ENCODE data around the gene HAS3.
A peak's percentile ranks its signal among the peaks of the same experiment; 100 is the strongest.
"Not testable (repeated sequence)": the region's sequence is repeated elsewhere in the genome, so short reads cannot be mapped to it uniquely, and the experiment has no call there.

The HAS3 gene

DNA sequence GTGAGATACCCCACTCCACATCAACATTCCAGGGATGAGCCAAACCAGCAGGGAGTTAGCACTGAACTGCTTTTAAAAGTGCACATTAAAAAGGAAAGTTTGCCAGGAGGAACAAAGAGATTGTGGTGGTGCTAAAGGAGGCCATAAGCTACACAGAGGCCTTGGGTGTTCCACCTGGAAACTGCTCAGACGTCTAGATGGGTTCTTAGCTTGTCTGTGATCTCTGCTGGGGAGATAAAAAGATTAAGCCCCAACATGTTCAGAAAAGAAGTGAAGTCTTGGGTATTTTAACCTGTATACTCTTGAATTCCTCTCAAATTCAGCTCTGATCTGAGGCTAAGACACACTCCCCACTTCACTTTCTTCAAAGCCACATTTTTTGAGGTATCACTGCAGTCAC is 10.4 kb downstream of the HAS3 start:
- no peak for DNase-seq (ENCODE audit: insufficient read length, low spot score)
- no peak for FAIRE-seq

GRCh38 chr16:69116256-69116875 is 10.9 kb downstream of the HAS3 start:
- FAIRE-seq (no peak), DNase-seq (ENCODE audit: insufficient read length, low spot score) (no peak)

DNA sequence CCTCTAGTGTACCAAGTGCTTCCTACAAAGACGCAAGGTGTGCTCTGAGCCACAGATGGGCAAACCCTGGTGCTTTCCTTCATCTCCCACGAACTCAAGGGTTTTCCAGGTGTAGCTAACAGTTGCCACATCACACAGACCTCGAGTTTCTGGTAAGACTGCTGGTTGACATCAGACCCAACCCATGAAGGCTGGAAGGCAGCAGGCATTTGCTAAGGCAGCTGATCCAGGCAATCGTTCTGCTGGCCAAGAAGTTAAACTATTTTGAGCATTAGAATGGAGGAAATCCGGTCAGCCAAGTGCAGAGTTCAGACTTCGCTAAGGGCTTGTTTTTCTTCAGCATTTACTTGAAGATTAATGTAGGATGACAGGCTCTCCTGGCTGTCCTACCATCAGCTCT is 11.5 kb downstream of the HAS3 start:
- FAIRE-seq (no peak), DNase-seq (ENCODE audit: insufficient read length, low spot score) (no peak)

DNA sequence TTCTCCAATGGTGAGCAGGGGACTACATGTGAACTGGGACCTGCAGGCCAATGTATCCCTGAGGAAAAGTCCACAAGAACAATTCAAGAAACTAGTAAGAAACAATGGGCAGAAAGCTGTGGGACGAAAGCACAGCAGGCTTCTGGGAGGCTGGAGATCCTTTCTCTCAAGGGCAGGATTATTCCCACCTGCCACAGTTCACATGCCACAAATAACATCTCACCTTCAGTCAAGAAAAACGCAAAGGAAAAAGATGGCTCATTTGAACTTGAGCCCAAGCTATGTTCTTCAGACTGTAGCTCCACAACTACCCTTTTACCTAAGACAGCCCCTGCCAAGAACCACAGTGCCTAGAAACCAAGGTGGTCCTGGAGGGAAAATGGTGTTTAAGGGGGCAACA is 13.0 kb downstream of the HAS3 start:
- no peak for DNase-seq (ENCODE audit: insufficient read length, low spot score)
- no peak for FAIRE-seq

DNA sequence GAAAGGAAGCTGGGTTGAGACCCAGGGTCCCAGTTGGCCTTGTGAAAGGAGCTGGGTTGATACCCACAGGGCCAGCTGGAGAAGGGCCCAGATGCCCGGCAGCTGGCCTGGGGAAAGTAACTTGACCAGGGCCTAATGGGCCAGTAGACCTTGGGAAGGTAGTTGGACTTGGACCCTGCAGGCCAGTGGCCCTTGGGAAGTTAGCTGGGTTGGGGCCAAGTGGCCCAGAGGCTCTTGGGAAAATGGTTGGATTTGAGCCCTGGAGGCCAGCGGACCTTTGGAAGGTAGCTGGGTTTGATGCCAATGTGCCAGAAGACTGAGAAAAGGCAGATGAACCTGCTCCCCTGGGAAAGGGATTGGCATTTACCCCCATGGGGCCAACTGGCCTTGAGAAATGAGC is 13.5 kb downstream of the HAS3 start:
- no peak for DNase-seq (ENCODE audit: insufficient read length, low spot score)
- FAIRE-seq = no peak

DNA sequence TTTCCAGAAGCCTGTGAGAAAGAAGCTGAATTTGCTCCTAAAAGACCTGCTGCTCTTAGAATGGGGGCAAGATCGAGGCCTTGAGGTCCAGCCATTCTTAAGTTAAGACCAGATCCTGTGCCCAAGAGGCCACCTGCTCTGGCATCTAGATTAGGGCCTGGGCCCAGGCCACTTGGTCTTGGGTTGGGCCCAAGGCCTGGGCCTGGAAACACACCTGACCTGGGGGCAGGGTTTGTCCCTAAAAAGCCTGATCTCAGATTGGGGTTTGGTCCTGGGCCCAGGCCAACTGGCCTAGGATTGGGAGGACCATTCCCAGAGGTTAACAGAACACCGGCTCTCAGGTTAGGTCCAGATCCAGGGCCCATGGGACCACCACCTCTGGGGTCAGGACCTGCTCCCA is 14.1 kb downstream of the HAS3 start:
- FAIRE-seq = no peak
- DNase-seq (ENCODE audit: insufficient read length, low spot score) = no peak

GRCh38 chr16:69120096-69120664 is 14.7 kb downstream of the HAS3 start:
- DNase-seq (ENCODE audit: insufficient read length, low spot score) (no peak), FAIRE-seq (no peak)

- no peak for DNase-seq (ENCODE audit: insufficient read length, low spot score)
- FAIRE-seq = peak; percentile 72
Measured at GRCh38 chr16:69123910-69124309, 18.5 kb downstream of the HAS3 start.

DNA sequence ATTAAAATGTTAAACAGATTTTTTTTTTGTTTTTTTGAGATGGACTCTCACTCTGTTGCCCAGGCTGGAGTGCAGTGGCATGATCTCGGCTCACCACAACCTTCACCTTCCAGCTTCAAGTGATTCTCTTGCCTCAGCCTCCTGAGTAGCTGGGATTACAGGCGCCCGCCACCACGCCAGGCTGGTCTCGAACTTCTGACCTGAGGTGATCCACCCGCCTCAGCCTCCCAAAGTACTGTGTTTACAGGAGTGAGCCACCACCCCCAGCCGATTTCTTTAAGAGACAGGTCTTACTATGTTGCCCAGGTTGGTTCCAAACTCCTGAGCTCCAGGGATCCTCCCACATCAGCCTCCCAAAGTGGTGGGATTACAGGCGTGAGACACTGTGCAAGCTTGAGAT is 19.0 kb downstream of the HAS3 start:
- not testable (repeated sequence) for FAIRE-seq; DNase-seq (ENCODE audit: insufficient read length, low spot score)

GRCh38 chr16:69124961-69125360 is 19.5 kb downstream of the HAS3 start:
- FAIRE-seq; DNase-seq (ENCODE audit: insufficient read length, low spot score): not testable (repeated sequence)

DNA sequence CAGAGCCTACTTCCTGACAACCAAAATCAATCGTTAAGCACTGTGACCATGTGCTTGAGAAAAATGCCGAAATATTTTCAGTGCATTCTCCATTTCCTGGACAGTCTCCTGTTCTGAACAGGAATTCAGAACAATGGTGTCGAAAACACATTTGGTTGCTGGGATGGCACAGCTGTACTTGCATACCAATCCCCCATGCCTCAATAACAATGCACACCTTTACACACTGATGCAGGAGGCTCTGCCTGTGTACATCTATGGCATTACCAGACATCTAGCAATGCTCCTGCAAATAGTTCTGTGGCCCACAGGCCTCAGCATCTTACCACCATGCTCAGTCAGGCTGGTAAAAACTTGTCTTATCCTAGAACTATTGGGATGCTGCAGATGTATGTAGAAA is 20.8 kb downstream of the HAS3 start:
- FAIRE-seq = no peak
- DNase-seq (ENCODE audit: insufficient read length, low spot score) = no peak

- FAIRE-seq; DNase-seq (ENCODE audit: insufficient read length, low spot score): not testable (repeated sequence)
Measured at GRCh38 chr16:69126801-69127200, 21.3 kb downstream of the HAS3 start.

GRCh38 chr16:69127966-69128510 is 22.6 kb downstream of the HAS3 start:
- DNase-seq (ENCODE audit: insufficient read length, low spot score) = no peak
- no peak for FAIRE-seq

GRCh38 chr16:69130461-69130860 is 25.0 kb downstream of the HAS3 start:
- no peak for FAIRE-seq

GRCh38 chr16:69131167-69131838 is 25.9 kb downstream of the HAS3 start:
- FAIRE-seq (no peak), DNase-seq (ENCODE audit: insufficient read length, low spot score) (peak; percentile 31)

More at GRCh38 chr16:69130461-69130860, 25.0 kb downstream of the HAS3 start:
- no peak for DNase-seq (ENCODE audit: insufficient read length, low spot score)

GRCh38 chr16:69131839-69132423 is 26.5 kb downstream of the HAS3 start:
- FAIRE-seq (no peak), DNase-seq (ENCODE audit: insufficient read length, low spot score) (peak; percentile 83)

DNA sequence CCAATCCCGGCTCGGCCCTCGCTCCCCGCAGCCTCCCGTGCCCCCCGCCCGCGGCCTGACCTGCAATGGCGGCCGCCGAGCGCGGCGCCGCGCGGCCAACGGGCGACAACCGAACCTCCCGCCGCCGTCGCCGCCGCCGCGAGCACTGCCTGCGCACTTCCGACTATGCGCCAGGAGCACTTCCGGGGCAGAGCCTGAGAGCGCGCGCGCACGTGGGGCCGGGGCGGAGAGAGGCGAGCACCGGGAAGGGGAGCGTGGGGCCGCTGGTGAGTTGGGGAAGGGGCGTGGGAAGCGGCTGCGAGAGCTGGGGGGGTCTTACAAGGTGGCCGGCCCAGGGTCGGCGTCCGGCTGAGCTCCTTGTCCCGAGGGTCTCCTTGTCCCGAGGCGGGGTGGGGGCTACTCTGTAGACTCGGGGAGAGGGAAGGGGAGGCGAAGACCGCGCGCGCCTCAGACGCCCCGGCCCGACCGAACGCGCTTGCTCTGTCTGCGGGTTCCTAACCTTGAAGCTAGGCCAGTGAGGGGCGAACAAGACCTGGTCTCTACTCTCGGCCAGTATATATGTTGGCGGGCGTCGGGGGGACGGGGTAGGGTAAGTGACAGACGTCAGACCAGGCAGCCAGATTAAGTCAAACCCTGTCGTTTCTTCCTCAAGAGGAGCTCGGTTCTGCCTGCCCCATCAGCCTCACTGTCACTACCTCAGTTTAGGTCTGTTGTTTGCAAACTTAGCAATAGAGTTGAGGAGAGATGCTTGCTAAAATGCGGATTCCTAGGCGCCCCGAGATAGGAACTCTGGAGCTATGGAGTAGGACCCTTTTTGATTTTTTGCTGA is 27.2 kb downstream of the HAS3 start, which contains the start of the genes CHTF8 and UTP4:
CHTF8 (minus strand) TSS at position 165 of the 829 bp plus-strand sequence. CDS start 11,130 bp downstream, outside the sequence.
UTP4 (plus strand) TSS at position 226 of the 829 bp plus-strand sequence. CDS start 811 bp downstream, outside the sequence.
- FAIRE-seq (peak; percentile 37), DNase-seq (ENCODE audit: insufficient read length, low spot score) (peak; percentile 81)

DNA sequence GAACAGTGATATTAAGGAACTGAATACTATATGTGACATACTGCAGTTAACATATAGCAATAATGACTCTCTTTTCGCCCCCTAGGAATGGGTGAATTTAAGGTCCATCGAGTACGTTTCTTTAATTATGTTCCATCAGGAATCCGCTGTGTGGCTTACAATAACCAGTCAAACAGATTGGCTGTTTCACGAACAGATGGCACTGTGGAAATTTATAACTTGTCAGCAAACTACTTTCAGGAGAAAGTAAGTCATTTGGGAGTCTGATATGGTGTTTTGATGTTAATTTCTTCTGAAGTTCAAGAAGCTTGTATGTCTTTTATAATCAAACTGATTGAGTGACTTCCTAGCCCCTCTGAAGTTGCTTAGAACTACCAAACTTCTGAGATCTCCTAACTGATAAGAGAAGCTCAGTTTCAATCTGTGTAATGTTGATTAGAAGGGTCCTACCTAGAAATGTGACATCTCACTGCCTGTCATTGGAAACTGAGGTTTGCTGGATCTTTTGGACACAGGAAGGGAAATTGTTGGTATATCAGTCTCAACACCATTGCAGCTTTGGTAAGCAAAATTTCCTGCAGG is 28.0 kb downstream of the HAS3 start:
- no peak for DNase-seq (ENCODE audit: insufficient read length, low spot score)
- FAIRE-seq = peak; percentile 37

DNA sequence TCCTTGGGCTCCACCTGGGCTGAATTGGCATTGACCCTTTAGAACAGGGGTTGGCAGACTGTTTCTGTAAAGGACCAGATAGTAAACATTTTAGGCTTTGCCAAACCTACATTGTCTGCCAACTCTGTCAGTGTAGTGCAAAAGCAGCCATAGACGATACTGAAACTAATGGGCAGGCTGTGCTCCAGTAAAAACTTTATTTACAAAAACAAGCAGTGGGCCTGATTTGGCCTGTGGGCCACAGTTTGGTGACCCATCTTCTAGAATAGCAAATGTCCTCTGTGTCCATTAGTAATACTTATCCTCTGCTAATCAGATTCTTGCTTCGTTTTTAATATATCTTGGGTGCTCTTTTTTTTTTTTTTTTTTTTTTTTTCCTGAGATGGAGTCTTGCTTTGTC is 33.2 kb downstream of the HAS3 start:
- FAIRE-seq (no peak), DNase-seq (ENCODE audit: insufficient read length, low spot score) (no peak)

GRCh38 chr16:69139464-69139863 is 34.0 kb downstream of the HAS3 start:
- DNase-seq (ENCODE audit: insufficient read length, low spot score); FAIRE-seq: not testable (repeated sequence)
